GM18861 (cell line): Measurements from ENCODE around the gene CITED2.

ENCODE experiments used
- ATAC-seq: cut with Tn5 transposase; IDR thresholded peaks from one replicate; pipeline ENCODE4 v1.9.1; 2021; ENCODE audit not compliant: unreplicated experiment

The CITED2 gene

GRCh38 chr6:139386404-139386803, 12.0 kb upstream of the CITED2 start:
- ATAC-seq: no peak

GRCh38 chr6:139381216-139381865, 6.9 kb upstream of the CITED2 start:
- ATAC-seq: no peak

- ATAC-seq: no peak
These were observed 6.2 kb upstream of the CITED2 start for GRCh38 chr6:139380611-139381010.

- no peak for ATAC-seq
These were observed 5.7 kb upstream of the CITED2 start for GRCh38 chr6:139380168-139380567.

GRCh38 chr6:139378882-139379341, 4.5 kb upstream of the CITED2 start:
- no peak for ATAC-seq

GRCh38 chr6:139378226-139378625, 3.8 kb upstream of the CITED2 start:
- ATAC-seq: no peak

GRCh38 chr6:139376604-139377218, 2.3 kb upstream of the CITED2 start:
- no peak for ATAC-seq

- no peak for ATAC-seq
These were observed 1.5 kb upstream of the CITED2 start for GRCh38 chr6:139376017-139376330.

- peak; percentile 48 for ATAC-seq
These were observed 973 bp upstream of the CITED2 start for GRCh38 chr6:139375226-139376016.

- no peak for ATAC-seq
These were observed 506 bp downstream of the CITED2 start for GRCh38 chr6:139373928-139374356.

GRCh38 chr6:139373154-139373927, 1.1 kb downstream of the CITED2 start:
- ATAC-seq: peak; percentile 18

- ATAC-seq: no peak
These were observed 1.9 kb downstream of the CITED2 start for GRCh38 chr6:139372326-139373153.

GRCh38 chr6:139371421-139372203, 2.8 kb downstream of the CITED2 start:
- ATAC-seq: no peak

- no peak for ATAC-seq
These were observed 3.5 kb downstream of the CITED2 start for GRCh38 chr6:139370999-139371345.

- ATAC-seq: no peak
These were observed 4.0 kb downstream of the CITED2 start for GRCh38 chr6:139370283-139370998.

- ATAC-seq: no peak
These were observed 4.7 kb downstream of the CITED2 start for GRCh38 chr6:139369568-139370282.

- no peak for ATAC-seq
These were observed 5.4 kb downstream of the CITED2 start for GRCh38 chr6:139369068-139369467.

GRCh38 chr6:139368661-139369060, 5.8 kb downstream of the CITED2 start:
- no peak for ATAC-seq
